ENCODE measurements around the gene INAVA. TPM values are rescaled to one million over a fixed set of nuclear protein-coding genes. Genes with fewer than 3 reads are reported as not detected.

The INAVA gene
- total and polyA plus RNA-seq, 10 of the 15 experiments (the other 5 are each of a cell fraction or from before 2014, with no cell fraction given): 3.6 to 15.4 (median 9.5) TPM

- BruUV-seq (replicated peaks): TSS peak; percentile 74
- no peaks in the 10 kb centered on the region for H3K36me3 ChIP-seq (ENCODE audit: control insufficient read depth in 2 of 2, insufficient read depth in 2 of 2, low read length in 1 of 2)
- ATAC-seq: no peak
- 14% methylated on average over 9 of the region's 9 CpGs for WGBS (ENCODE audit: insufficient coverage, insufficient replicate concordance, low lambda C conversion rate, missing lambda C conversion rate)
- H3K27me3 ChIP-seq (replicated peaks in 1 of 2; ENCODE audit: control insufficient read depth in 2 of 2, insufficient read depth in 2 of 2, low read length in 1 of 2): no peaks in the 10 kb centered on the region
- ChIA-PET RAD21 (ENCODE audit: unreplicated experiment) (interaction anchor here (0.6 to 11.2 kb wide), 25 partner anchors 9 to 518 kb away, joined by 3 to 139 read pairs (median 5); partner anchors contain the start of genes DDX59 and KIF14), POLR2A (interaction anchor here (0.6 to 6.3 kb wide), 13 partner anchors 9 to 515 kb away, joined by 3 to 60 read pairs (median 8); no protein-coding TSS in a partner anchor), CTCF (interaction anchor here (0.7 to 10.0 kb wide), 15 partner anchors 9 to 329 kb away, joined by 3 to 131 read pairs (median 11); no protein-coding TSS in a partner anchor), SMC1A (ENCODE audit: uncharacterized antibody, unreplicated experiment) (interaction anchor here (1.2 to 12.2 kb wide), 16 partner anchors 9 to 266 kb away, joined by 3 to 193 read pairs (median 12); no protein-coding TSS in a partner anchor)
- TF ChIP-seq CTCF (IDR thresholded peaks at IDR 0.05 in 2 of 3, conservative IDR thresholded peaks at IDR 0.05 in 1 of 3; ENCODE audit: control insufficient read depth in 2 of 3, extremely low read depth in 1 of 3, insufficient read depth in 1 of 3, low read depth in 3 of 3, low read length in 3 of 3) (peak in 1 of 3 experiments; percentile 5; a peak in 1 of 6 replicates), HDGF (IDR thresholded peaks at IDR 0.05) (peak; percentile 54; the same call in 1 of the 2 replicates), CBX3 (IDR thresholded peaks at IDR 0.05; ENCODE audit: borderline replicate concordance, low read depth) (no peak), CHD1 (IDR thresholded peaks at IDR 0.05; ENCODE audit: low read depth, low read length) (0 out of 2 replicates have a peak, but pooled peaks have one; percentile 68), RAD51 (IDR thresholded peaks at IDR 0.05) (no peak), STAT3 (IDR thresholded peaks at IDR 0.05; ENCODE audit: low read depth, low read length) (0 out of 2 replicates have a peak, but pooled peaks have one; percentile 41), BACH1 (IDR thresholded peaks at IDR 0.05; ENCODE audit: borderline replicate concordance) (no peak), ZNF217 (IDR thresholded peaks at IDR 0.05) (no peak), WRNIP1 (IDR thresholded peaks at IDR 0.05; ENCODE audit: borderline replicate concordance, low read depth, low read length) (peak; percentile 72; the same call in 1 of the 2 replicates), FOS (IDR thresholded peaks at IDR 0.05; ENCODE audit: borderline replicate concordance, extremely low read depth, insufficient read length) (no peak), IKZF2 (IDR thresholded peaks at IDR 0.05) (no peak), SIX5 (IDR thresholded peaks at IDR 0.05; ENCODE audit: low read depth, low read length, severe bottlenecking) (no peak), ZNF384 (IDR thresholded peaks at IDR 0.05; ENCODE audit: borderline replicate concordance, low read depth, low read length) (no peak), FOXM1 (IDR thresholded peaks at IDR 0.05; ENCODE audit: low read depth, low read length) (no peak), POLR2AphosphoS2 (IDR thresholded peaks at IDR 0.05; ENCODE audit: low read depth, low read length) (0 out of 2 replicates have a peak, but pooled peaks have one; percentile 66), ATF7 (IDR thresholded peaks at IDR 0.05; ENCODE audit: low read depth) (no peak)
- TF ChIP-seq, protein P1, sequence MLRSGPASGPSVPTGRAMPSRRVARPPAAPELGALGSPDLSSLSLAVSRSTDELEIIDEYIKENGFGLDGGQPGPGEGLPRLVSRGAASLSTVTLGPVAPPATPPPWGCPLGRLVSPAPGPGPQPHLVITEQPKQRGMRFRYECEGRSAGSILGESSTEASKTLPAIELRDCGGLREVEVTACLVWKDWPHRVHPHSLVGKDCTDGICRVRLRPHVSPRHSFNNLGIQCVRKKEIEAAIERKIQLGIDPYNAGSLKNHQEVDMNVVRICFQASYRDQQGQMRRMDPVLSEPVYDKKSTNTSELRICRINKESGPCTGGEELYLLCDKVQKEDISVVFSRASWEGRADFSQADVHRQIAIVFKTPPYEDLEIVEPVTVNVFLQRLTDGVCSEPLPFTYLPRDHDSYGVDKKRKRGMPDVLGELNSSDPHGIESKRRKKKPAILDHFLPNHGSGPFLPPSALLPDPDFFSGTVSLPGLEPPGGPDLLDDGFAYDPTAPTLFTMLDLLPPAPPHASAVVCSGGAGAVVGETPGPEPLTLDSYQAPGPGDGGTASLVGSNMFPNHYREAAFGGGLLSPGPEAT (IDR thresholded peaks at IDR 0.05; ENCODE audit: low read depth): no peak
- H3K4me2 ChIP-seq (ENCODE audit: control insufficient read depth, insufficient read depth): peak overlapping the region; percentile 93
- H3K79me2 ChIP-seq (ENCODE audit: control insufficient read depth, insufficient read depth, low read length): no peaks in the 10 kb centered on the region; the same call in none of the 2 replicates
- H3K9ac ChIP-seq (ENCODE audit: control insufficient read depth, insufficient read depth, low read length): peak overlapping the region; percentile 47; the same call in 1 of the 2 replicates
- H3K4me3 ChIP-seq: 0 out of 2 replicates have a peak overlapping the region, but pooled peaks have one; percentile 18
- in situ Hi-C loops (cut with MboI): no loop called here
- DNase-seq (ENCODE audit: low read depth, low spot score): no peak
- peak overlapping the region; percentile 64; the same call in 1 of the 2 replicates for H2AFZ ChIP-seq (ENCODE audit: control insufficient read depth, low read depth, low read length)
- intact Hi-C loops (cut with micrococcal nuclease; ENCODE audit: unreplicated experiment): loop anchor here (1.0 to 5.0 kb wide), 4 partner anchors 19 to 261 kb away; no protein-coding TSS in a partner anchor
- no peak for FAIRE-seq
- no peaks in the 10 kb centered on the region for H3K9me3 ChIP-seq (replicated peaks; ENCODE audit: control insufficient read depth, insufficient read depth, low read length)
- H3K4me1 ChIP-seq (ENCODE audit: control insufficient read depth, insufficient read depth, low read length): peaks cover 60% of the 10 kb centered on the region
- H4K20me1 ChIP-seq (ENCODE audit: control insufficient read depth, insufficient read depth): no peaks in the 10 kb centered on the region
- H3K27ac ChIP-seq (ENCODE audit: control insufficient read depth, insufficient read depth): peak overlapping the region; percentile 51
Observed at GRCh38 chr1:200887772-200888348, 6.8 kb upstream of the INAVA start.

Data from GM12878 (cell line).